HG03045 (cell line): Measurements from ENCODE around the gene G6PC3.
"Not testable (repeated sequence)": the region's sequence is repeated elsewhere in the genome, so short reads cannot be mapped to it uniquely, and the experiment has no call there.

ENCODE experiments used
- ATAC-seq: cut with Tn5 transposase; IDR thresholded peaks from one replicate; pipeline ENCODE4 v1.9.1; 2021; ENCODE audit warnings: mild to moderate bottlenecking, moderate library complexity; ENCODE audit not compliant: unreplicated experiment

The G6PC3 gene

GRCh38 chr17:44105483-44105882, 34.9 kb downstream of the G6PC3 start:
- ATAC-seq = no peak

- ATAC-seq = no peak
Measured at GRCh38 chr17:44105941-44106340, 35.4 kb downstream of the G6PC3 start.

- ATAC-seq = no peak
Measured at GRCh38 chr17:44106801-44107200, 36.3 kb downstream of the G6PC3 start.

- no peak for ATAC-seq
Measured at GRCh38 chr17:44108440-44109311, 38.1 kb downstream of the G6PC3 start.

GRCh38 chr17:44109312-44109630, 38.7 kb downstream of the G6PC3 start:
- no peak for ATAC-seq

- no peak for ATAC-seq
Measured at GRCh38 chr17:44110011-44110686, 39.6 kb downstream of the G6PC3 start.

GRCh38 chr17:44110823-44111633, 40.5 kb downstream of the G6PC3 start:
- peak; percentile 49 for ATAC-seq

- no peak for ATAC-seq
Measured at GRCh38 chr17:44111777-44112176, 41.2 kb downstream of the G6PC3 start.

- no peak for ATAC-seq
Measured at GRCh38 chr17:44112284-44113280, 42.0 kb downstream of the G6PC3 start.

GRCh38 chr17:44113382-44113781, 42.8 kb downstream of the G6PC3 start:
- no peak for ATAC-seq

- no peak for ATAC-seq
Measured at GRCh38 chr17:44113868-44114840, 43.6 kb downstream of the G6PC3 start.

- ATAC-seq = no peak
Measured at GRCh38 chr17:44115585-44116415, 45.3 kb downstream of the G6PC3 start.

- ATAC-seq = no peak
Measured at GRCh38 chr17:44117351-44117750, 46.8 kb downstream of the G6PC3 start.

- ATAC-seq = no peak
Measured at GRCh38 chr17:44118427-44119050, 48.0 kb downstream of the G6PC3 start.

GRCh38 chr17:44119062-44119461, 48.5 kb downstream of the G6PC3 start:
- ATAC-seq = no peak

GRCh38 chr17:44119798-44120197, 49.3 kb downstream of the G6PC3 start:
- ATAC-seq = no peak

GRCh38 chr17:44120281-44120680, 49.7 kb downstream of the G6PC3 start:
- ATAC-seq = not testable (repeated sequence)
